Loucy (cell line): ENCODE data around the gene EIF3A.

ENCODE experiments used
- H2AFZ ChIP-seq: fragments of 200-600 bp; sonication (generic); 2 replicates; pipeline ENCODE4 v1.6.0; 2016; ENCODE audit warnings: antibody characterized with exemption, mild to moderate bottlenecking, low read length, moderate library complexity
- H3F3A ChIP-seq: fragments of 200-600 bp; 2 replicates; pipeline ENCODE4 v1.6.0; 2016; ENCODE audit warnings: antibody characterized with exemption, low read depth, mild to moderate bottlenecking
- H3K27me3 ChIP-seq: fragments of 200-600 bp; sonication (generic); 2 replicates; pipeline ENCODE4 v1.6.1; 2014; ENCODE audit warnings: low read length, mild to moderate bottlenecking; ENCODE audit not compliant: insufficient read depth, poor library complexity, severe bottlenecking
- H3K36me3 ChIP-seq: fragments of 200-600 bp; sonication (generic); 2 replicates; pipeline ENCODE4 v1.6.1; 2016; ENCODE audit warnings: low read length; ENCODE audit not compliant: insufficient read depth
- H3K4me1 ChIP-seq: fragments of 200-600 bp; sonication (generic); 2 replicates; pipeline ENCODE4 v1.5.1; 2014; ENCODE audit warnings: low read length, mild to moderate bottlenecking; ENCODE audit not compliant: insufficient read depth, poor library complexity, severe bottlenecking
- H3K4me2 ChIP-seq: fragments of 200-600 bp; sonication (generic); 2 replicates; pipeline ENCODE4 v1.6.0; 2014; ENCODE audit warnings: antibody characterized with exemption, low read length, low read depth, mild to moderate bottlenecking; ENCODE audit not compliant: poor library complexity, severe bottlenecking
- H3K4me3 ChIP-seq: fragments of 200-600 bp; sonication (generic); 2 replicates; pipeline ENCODE4 v1.5.1; 2014; ENCODE audit warnings: low read length, mild to moderate bottlenecking, mixed read lengths; ENCODE audit not compliant: poor library complexity, severe bottlenecking
- H3K79me2 ChIP-seq: fragments of 200-600 bp; sonication (generic); 2 replicates; pipeline ENCODE4 v1.6.1; 2014; ENCODE audit warnings: low read length; ENCODE audit not compliant: insufficient read depth
- H3K9ac ChIP-seq: fragments of 200-600 bp; sonication (generic); 2 replicates; pipeline ENCODE4 v1.6.0; 2014; ENCODE audit warnings: mild to moderate bottlenecking, low read depth, low read length, moderate library complexity; ENCODE audit not compliant: poor library complexity, severe bottlenecking
- H3K9me2 ChIP-seq: fragments of 200-600 bp; sonication (generic); replicated peaks from 2 replicates; pipeline ENCODE4 v1.6.1; 2016; ENCODE audit warnings: low read depth, low read length, mixed read lengths
- H3K9me3 ChIP-seq: fragments of 200-600 bp; sonication (generic); 2 replicates; pipeline ENCODE4 v1.6.1; 2014; ENCODE audit warnings: mild to moderate bottlenecking, antibody characterized with exemption, low read length, low read depth; ENCODE audit not compliant: insufficient read depth
- H4K20me1 ChIP-seq: fragments of 200-600 bp; sonication (generic); 2 replicates; pipeline ENCODE4 v1.6.0; 2014; ENCODE audit warnings: antibody characterized with exemption, low read length, mild to moderate bottlenecking; ENCODE audit not compliant: insufficient read depth, poor library complexity, severe bottlenecking
- CTCF ChIP-seq: fragments of 200-600 bp; sonication (generic); conservative IDR thresholded peaks from 2 replicates; pipeline ENCODE4 v1.5.1; 2014; ENCODE audit warnings: mild to moderate bottlenecking, antibody characterized with exemption, low read length
- EZH2phosphoT487 ChIP-seq: fragments of 200-600 bp; IDR thresholded peaks from 2 replicates; pipeline ENCODE4 v1.6.1; 2018; ENCODE audit warnings: antibody characterized with exemption, mild to moderate bottlenecking, moderate library complexity, borderline replicate concordance

The EIF3A gene

GRCh38 chr10:119025776-119026175, 54.8 kb downstream of the EIF3A start:
- no peak overlapping the region for H3K4me2 ChIP-seq
- H4K20me1 ChIP-seq: no peaks in the 10 kb centered on the region

GRCh38 chr10:119025336-119025735, 55.3 kb downstream of the EIF3A start:
- Histone ChIP-seq H3F3A (no peaks in the 10 kb centered on the region), H3K4me3 (no peak overlapping the region), H3K4me1 (no peaks in the 10 kb centered on the region)

More at GRCh38 chr10:119025776-119026175, 54.8 kb downstream of the EIF3A start:
- no peaks in the 10 kb centered on the region for H3F3A ChIP-seq
- no peaks in the 10 kb centered on the region for H3K9me3 ChIP-seq
- no peaks in the 10 kb centered on the region for H3K79me2 ChIP-seq
- H3K9ac ChIP-seq: no peak overlapping the region
- H3K9me2 ChIP-seq: no peaks in the 10 kb centered on the region
- no peaks in the 10 kb centered on the region for H3K27me3 ChIP-seq
- no peaks in the 10 kb centered on the region for H3K4me1 ChIP-seq
- H3K36me3 ChIP-seq: no peaks in the 10 kb centered on the region
- H3K4me3 ChIP-seq: no peak overlapping the region
- TF ChIP-seq CTCF (no peak), EZH2phosphoT487 (no peak)
- no peak overlapping the region for H2AFZ ChIP-seq

GRCh38 chr10:119024882-119025281, 55.7 kb downstream of the EIF3A start:
- Histone ChIP-seq H3K4me3 (no peak overlapping the region), H3K9me2 (no peaks in the 10 kb centered on the region), H3K9me3 (no peaks in the 10 kb centered on the region), H3K36me3 (no peaks in the 10 kb centered on the region), H3K4me2 (no peak overlapping the region), H4K20me1 (no peaks in the 10 kb centered on the region), H3F3A (no peaks in the 10 kb centered on the region), H3K9ac (no peak overlapping the region), H2AFZ (no peak overlapping the region), H3K4me1 (no peaks in the 10 kb centered on the region), H3K79me2 (no peaks in the 10 kb centered on the region), H3K27me3 (no peaks in the 10 kb centered on the region)
- no peak for TF ChIP-seq CTCF
- TF ChIP-seq EZH2phosphoT487: no peak

More at GRCh38 chr10:119025336-119025735, 55.3 kb downstream of the EIF3A start:
- Histone ChIP-seq H2AFZ (no peak overlapping the region), H3K36me3 (no peaks in the 10 kb centered on the region), H3K4me2 (no peak overlapping the region), H3K9ac (no peak overlapping the region), H3K9me3 (no peaks in the 10 kb centered on the region), H4K20me1 (no peaks in the 10 kb centered on the region), H3K9me2 (no peaks in the 10 kb centered on the region), H3K79me2 (no peaks in the 10 kb centered on the region), H3K27me3 (no peaks in the 10 kb centered on the region)
- TF ChIP-seq EZH2phosphoT487 (no peak), CTCF (no peak)
